NCI-H187 treated with DMSO at 0.1 percent for 48 hours (cell line): Measurements from ENCODE around the gene NRXN3.
"Not testable (repeated sequence)": the region's sequence is repeated elsewhere in the genome, so short reads cannot be mapped to it uniquely, and the experiment has no call there.

Source experiments
- DNase-seq: peaks from one replicate; lab custom pipeline; 2025; lab: John Stamatoyannopoulos, UW

NRXN3 gene

GRCh38 chr14:79011091-79011919 is 841.1 kb downstream of the NRXN3 start:
- no peak for DNase-seq

GRCh38 chr14:79011920-79012204 is 841.7 kb downstream of the NRXN3 start:
- no peak for DNase-seq

GRCh38 chr14:79016828-79017505 is 846.8 kb downstream of the NRXN3 start:
- DNase-seq, result no peak

DNA sequence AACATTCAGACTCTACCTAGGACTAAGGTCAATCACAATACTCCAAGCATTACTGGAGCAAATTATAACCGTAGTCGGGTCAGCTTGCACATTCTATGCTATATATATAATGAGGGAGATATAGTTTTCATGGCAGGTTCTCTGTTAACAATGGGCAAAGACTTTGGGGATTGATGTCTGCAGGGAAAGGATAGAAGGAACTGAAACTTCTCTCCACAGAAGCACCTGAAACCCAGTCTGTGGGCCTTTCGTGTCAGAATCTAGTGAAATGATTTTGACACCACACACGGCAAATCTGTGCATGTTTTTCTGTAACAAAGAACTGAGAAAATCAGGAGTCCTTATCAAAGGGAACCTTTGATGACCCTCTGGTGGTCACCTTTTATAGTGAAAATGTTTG is 847.4 kb downstream of the NRXN3 start:
- DNase-seq, result no peak

DNA sequence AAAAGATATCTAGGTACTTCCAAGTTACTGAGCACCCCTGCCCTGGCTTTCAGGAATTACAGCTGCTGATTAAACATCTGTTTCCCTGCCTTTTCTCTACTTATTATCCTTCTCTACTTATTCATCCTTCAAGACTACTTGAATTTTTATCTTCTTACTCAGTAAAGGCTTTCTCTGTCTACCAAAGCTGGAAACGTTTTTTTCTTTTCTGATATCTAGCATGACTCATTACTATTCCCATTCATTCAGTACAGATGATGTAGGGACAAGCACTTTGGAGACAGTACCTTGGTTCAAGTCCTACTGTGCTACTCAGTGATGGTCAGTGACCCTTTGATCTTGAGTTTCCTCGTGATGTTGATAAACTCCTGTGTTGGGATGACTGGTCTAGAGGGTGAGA is 848.7 kb downstream of the NRXN3 start:
- DNase-seq, result no peak

DNA sequence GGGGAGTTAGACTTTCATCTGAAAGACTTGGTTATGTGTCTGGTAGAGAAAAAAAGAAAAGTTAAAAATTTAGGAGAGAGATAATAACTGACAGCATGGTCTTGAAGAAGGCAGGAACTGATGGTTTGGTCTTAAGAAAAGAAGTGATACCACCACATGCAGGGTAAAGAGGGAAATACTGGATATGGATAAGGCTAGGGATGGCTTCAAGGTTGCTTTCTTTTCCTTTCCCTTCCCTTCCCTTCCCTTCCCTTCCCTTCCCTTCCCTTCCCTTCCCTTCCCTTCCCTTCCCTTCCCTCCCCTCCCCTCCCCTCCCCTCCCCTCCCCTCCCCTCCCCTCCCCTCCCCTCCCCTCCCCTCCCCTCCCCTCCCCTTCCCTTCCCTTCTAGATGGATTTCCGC is 849.7 kb downstream of the NRXN3 start:
- DNase-seq, result not testable (repeated sequence)

GRCh38 chr14:79021766-79022165 is 851.6 kb downstream of the NRXN3 start:
- DNase-seq, result no peak

- no peak for DNase-seq
Measured at GRCh38 chr14:79027138-79027537, 857.0 kb downstream of the NRXN3 start.

- DNase-seq, result no peak
Measured at GRCh38 chr14:79028281-79028680, 858.1 kb downstream of the NRXN3 start.

GRCh38 chr14:79036441-79036840 is 866.3 kb downstream of the NRXN3 start:
- DNase-seq, result no peak

- no peak for DNase-seq
Measured at GRCh38 chr14:79037106-79037505, 866.9 kb downstream of the NRXN3 start.

GRCh38 chr14:79037593-79037992 is 867.4 kb downstream of the NRXN3 start:
- DNase-seq, result no peak

DNA sequence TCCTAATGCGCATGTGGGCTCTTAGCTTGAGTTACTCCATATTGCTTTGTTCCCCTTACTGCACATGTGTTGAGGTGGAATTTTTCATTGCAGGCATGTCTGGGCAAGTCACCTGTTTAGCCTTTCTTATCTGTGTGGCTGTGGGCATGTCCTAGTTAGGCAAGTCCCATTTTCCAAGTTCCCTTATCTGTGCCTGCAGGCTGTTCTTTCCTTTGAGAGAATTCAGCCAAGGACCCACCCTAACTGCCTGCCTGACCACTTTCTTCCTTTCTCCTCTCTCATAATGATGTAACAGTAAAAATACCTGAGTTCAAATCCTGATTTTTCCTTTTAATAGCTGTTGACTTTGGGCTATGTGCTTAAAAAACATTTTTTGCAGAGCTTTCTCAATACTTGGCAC is 870.6 kb downstream of the NRXN3 start:
- DNase-seq, result no peak

DNA sequence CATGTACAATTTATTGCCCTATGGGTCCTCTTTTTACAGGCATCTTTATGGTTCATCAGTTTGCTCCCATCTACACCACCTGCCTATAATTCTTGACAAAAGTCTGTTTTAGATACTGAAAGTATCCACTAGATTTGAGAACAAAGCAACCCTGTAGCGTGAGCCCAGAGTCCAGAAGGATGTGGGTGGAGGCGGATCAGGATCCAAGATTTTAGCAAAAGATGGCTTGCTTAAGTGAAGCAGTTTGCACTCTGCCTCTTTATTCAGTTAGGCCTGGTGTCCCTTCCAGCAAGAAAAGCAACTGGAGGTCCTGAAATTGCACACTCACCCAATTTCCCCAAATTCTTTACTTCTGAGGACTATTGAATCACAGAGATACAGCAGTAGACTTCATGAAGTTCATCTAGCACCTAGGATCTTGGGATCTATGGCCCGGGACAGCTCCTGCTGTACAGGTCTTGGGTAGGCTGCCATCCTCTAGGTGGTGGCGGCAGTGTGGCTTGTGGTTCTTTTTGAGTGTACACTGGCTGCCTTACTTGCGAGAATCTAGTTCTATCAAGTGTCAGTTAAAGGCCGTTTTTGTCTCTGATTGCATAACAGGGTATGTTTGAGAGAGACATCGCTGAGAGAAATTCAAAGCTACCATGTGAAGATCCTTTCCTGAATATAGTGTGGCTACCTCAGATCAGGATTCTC is 873.2 kb downstream of the NRXN3 start:
- no peak for DNase-seq

- no peak for DNase-seq
Measured at GRCh38 chr14:79044894-79045624, 874.9 kb downstream of the NRXN3 start.

DNA sequence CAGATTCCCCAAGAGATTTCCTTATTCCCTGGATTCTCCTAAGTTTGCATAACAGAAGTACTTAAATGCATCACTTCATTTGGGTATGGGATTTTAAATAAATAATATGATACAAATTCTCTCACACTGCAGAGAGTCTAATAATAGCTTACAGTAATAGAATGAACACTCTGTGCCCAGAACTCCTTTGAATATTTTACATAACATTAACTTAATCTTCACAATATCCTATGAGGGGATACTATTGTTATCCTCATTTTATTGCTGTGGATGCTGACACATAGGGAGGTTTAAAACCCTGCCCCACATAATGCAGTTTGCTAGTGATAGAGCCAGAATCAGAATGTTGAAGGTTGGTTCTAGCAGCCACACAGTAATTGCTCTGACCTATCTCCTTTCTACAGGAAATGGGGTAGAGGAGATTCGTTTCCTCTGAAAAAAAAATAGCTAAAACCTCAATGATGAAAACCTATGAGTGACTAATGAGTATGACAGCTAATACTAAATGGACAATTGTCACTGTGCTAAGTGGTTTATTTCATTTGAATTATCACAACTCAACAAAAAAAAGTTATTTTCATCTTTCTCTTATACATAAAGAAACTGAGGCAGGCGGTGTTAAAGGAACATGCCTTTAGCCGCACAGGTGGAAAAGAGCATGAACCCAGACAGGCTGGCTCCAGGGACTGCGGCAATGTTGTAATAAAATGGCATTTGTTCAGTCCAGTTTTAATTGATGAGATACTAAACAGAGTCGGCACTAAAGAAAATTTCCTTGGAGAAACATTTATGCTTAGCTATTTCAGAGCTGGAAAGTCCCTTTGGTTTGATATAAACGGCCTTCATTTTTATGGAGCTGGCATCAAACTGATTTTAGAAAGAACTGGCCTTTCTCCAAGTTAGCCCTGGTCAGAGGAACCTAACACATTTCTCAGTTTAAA is 880.9 kb downstream of the NRXN3 start:
- no peak for DNase-seq

GRCh38 chr14:79051742-79052141 is 881.6 kb downstream of the NRXN3 start:
- no peak for DNase-seq

- no peak for DNase-seq
Measured at GRCh38 chr14:79056879-79057278, 886.7 kb downstream of the NRXN3 start.

DNA sequence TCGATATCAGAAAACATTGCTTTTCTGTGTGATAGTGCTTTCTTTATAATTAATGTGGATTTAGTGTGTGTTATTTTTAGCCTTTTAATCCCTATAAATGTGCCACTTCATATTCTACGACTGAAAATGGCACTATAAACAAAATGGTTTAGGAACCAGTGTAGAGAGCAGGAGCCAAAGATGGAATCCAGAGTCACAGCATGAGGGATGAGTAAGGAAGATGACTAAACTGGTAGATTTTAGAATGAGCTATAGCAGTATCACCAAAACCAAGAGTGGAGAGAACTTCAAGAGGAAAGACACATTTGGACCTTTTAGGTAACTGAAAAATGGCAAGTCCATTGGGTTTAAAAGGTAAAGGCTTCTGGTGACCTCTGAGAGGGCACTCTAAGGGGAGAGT is 887.2 kb downstream of the NRXN3 start:
- DNase-seq, result no peak

DNA sequence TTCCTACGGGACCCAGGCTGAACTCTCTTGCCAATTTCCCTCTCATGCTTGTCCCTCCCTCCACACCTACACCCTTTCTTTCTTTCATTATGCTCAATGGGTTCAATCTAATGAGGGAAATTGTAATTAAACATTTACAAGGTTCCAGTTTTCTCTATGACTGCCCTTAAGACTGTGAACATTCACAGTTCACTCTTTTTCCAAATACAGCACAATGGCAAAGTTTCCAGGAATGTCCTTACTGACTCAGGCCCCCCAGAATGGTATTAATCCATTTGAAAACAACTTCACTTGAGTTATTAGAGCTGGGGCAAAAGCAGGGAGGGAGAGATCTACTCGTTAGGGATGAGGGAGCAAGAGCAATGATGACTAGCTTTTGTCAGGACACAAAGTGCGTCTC is 892.1 kb downstream of the NRXN3 start:
- DNase-seq, result no peak

DNA sequence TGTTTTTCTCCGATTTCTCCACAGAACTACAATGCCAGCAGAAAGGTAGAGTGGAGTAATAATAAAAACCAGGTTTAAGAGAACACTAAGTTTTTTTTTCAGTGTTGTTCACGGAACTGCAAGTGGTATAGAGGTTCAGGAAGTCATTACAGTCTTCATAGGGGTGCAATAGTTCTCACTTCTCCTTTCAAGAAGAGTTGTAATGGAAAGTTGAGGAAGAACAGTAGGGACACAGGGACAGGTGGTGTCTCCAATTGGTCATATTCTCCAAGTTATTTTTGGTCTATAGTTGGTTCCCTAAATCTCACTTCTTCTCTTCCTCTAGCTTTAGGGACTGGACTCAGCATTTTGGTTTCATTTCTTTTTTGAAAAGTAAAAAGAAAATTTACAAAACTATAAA is 894.0 kb downstream of the NRXN3 start:
- DNase-seq, result no peak
